ENCODE data around the gene SHISA9. TPM values are rescaled to one million over a fixed set of nuclear protein-coding genes. Genes with fewer than 3 reads are reported as not detected.

SHISA9 gene
- total RNA-seq, 1 donor from 2014 or later = 3.0 TPM

GRCh38 chr16:12902511-12903372, 1.3 kb downstream of the SHISA9 start:
- Mint-ChIP-seq H3K9me3 (ENCODE audit: low read depth) (no peaks in the 10 kb centered on the region), H3K4me3 (ENCODE audit: low read depth) (peak overlapping the region; percentile 72), H3K27me3 (peaks cover 74% of the 10 kb centered on the region), H3K36me3 (ENCODE audit: insufficient read depth) (no peaks in the 10 kb centered on the region), H3K4me1 (ENCODE audit: low read depth) (peaks cover 19% of the 10 kb centered on the region), H3K27ac (peak overlapping the region; percentile 73)
- TF ChIP-seq, protein P1, sequence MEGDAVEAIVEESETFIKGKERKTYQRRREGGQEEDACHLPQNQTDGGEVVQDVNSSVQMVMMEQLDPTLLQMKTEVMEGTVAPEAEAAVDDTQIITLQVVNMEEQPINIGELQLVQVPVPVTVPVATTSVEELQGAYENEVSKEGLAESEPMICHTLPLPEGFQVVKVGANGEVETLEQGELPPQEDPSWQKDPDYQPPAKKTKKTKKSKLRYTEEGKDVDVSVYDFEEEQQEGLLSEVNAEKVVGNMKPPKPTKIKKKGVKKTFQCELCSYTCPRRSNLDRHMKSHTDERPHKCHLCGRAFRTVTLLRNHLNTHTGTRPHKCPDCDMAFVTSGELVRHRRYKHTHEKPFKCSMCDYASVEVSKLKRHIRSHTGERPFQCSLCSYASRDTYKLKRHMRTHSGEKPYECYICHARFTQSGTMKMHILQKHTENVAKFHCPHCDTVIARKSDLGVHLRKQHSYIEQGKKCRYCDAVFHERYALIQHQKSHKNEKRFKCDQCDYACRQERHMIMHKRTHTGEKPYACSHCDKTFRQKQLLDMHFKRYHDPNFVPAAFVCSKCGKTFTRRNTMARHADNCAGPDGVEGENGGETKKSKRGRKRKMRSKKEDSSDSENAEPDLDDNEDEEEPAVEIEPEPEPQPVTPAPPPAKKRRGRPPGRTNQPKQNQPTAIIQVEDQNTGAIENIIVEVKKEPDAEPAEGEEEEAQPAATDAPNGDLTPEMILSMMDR (IDR thresholded peaks at IDR 0.05; ENCODE audit: unreplicated experiment) = no peak
- peak; percentile 13 for DNase-seq (ENCODE audit: low spot score, unreplicated experiment)

- Mint-ChIP-seq H3K9me3 (ENCODE audit: low read depth) (no peaks in the 10 kb centered on the region), H3K27me3 (peaks cover 65% of the 10 kb centered on the region), H3K4me3 (ENCODE audit: low read depth) (peak overlapping the region; percentile 72), H3K36me3 (ENCODE audit: insufficient read depth) (no peaks in the 10 kb centered on the region), H3K4me1 (ENCODE audit: low read depth) (peaks cover 19% of the 10 kb centered on the region), H3K27ac (no peak overlapping the region)
- DNase-seq (ENCODE audit: low spot score, unreplicated experiment) = no peak
- TF ChIP-seq, protein P1 (IDR thresholded peaks at IDR 0.05; ENCODE audit: unreplicated experiment) = peak; percentile 14
Observed at GRCh38 chr16:12903407-12904328, 2.3 kb downstream of the SHISA9 start.

DNA sequence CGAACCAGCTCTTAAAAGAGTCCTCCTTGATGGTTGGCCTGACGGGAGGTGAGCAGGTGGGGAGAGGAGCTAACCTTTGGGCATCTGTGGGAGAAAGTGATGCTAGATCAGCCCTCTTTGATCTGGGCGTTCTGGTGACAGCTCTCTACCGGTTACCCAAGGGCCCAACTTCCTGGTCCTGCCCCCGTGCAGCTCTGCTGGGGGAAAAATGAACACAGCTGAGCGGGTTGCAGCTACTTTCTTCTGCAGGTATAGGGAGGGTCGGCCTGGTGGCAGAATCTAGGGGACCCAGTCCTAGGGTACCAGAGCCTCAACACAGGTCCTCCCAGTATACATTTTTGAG, 2.9 kb downstream of the SHISA9 start:
- DNase-seq (ENCODE audit: low spot score, unreplicated experiment) = no peak
- Mint-ChIP-seq H3K27me3 (peaks cover 59% of the 10 kb centered on the region), H3K4me3 (ENCODE audit: low read depth) (peak overlapping the region; percentile 72)

GRCh38 chr16:12906271-12906670, 4.9 kb downstream of the SHISA9 start:
- TF ChIP-seq, protein P1 (IDR thresholded peaks at IDR 0.05; ENCODE audit: unreplicated experiment) = no peak
- H3K36me3 Mint-ChIP-seq (ENCODE audit: insufficient read depth) = no peaks in the 10 kb centered on the region
- H3K27me3 Mint-ChIP-seq = peaks cover 41% of the 10 kb centered on the region
- no peak for DNase-seq (ENCODE audit: low spot score, unreplicated experiment)
- no peak overlapping the region for H3K27ac Mint-ChIP-seq
- peaks cover 17% of the 10 kb centered on the region for H3K4me1 Mint-ChIP-seq (ENCODE audit: low read depth)
- H3K9me3 Mint-ChIP-seq (ENCODE audit: low read depth) = no peaks in the 10 kb centered on the region
- H3K4me3 Mint-ChIP-seq (ENCODE audit: low read depth) = no peak overlapping the region

More for the DNA sequence above, 2.9 kb downstream of the SHISA9 start:
- Mint-ChIP-seq H3K9me3 (ENCODE audit: low read depth) (no peaks in the 10 kb centered on the region), H3K36me3 (ENCODE audit: insufficient read depth) (no peaks in the 10 kb centered on the region), H3K4me1 (ENCODE audit: low read depth) (peaks cover 18% of the 10 kb centered on the region), H3K27ac (no peak overlapping the region)
- TF ChIP-seq, protein P1 (IDR thresholded peaks at IDR 0.05; ENCODE audit: unreplicated experiment) = no peak

Data from progenitor cell of endocrine pancreas (in vitro differentiated cells).